ENCODE data around the gene HHIP. TPM values are rescaled to one million over a fixed set of nuclear protein-coding genes. Genes with fewer than 3 reads are reported as not detected.

HHIP gene
- total RNA-seq, 1 donor from 2014 or later, result 0.06 TPM

DNA sequence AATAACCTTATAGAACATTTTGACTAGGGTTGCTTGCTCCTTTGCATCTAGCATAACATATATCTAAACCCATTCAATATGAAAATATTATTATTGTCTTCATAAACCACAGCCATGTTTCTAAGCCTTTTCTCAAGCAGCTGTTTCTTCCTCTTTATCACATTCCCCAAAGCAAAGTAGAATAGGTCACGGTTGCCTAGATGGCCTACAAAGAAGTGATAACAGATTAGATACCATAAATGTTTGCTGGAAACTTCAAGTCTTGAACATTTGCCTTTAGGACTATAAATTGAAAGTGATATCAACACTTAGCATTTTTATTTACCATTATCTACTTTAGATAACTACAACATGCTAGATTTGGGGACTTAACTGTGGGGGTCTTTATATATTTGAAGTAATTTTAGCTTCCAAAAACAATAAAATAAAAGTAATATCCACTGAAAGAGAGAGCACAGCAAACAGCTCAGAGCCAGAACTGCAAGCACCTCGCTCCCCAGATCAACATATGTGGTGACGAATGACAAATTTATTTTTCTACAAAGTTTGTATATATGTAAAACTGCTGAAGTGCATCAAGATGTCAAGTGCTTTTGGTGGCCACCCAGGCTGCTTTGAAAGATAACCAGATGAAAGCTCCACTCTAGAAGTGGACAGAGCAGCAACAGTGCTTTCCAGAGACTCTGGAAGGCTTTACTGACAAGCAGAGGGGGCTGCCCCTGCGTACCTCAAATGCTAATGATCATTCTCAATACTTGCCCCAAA, 8.0 kb downstream of the HHIP start:
- no peak for DNase-seq (ENCODE audit: low spot score)

GRCh38 chr4:144655491-144655890, 9.5 kb downstream of the HHIP start:
- no peak for DNase-seq (ENCODE audit: low spot score)

- DNase-seq (ENCODE audit: low spot score), result no peak
Observed at GRCh38 chr4:144656850-144657249, 10.9 kb downstream of the HHIP start.

GRCh38 chr4:144658015-144658567, 12.1 kb downstream of the HHIP start:
- no peak for DNase-seq (ENCODE audit: low spot score)

DNA sequence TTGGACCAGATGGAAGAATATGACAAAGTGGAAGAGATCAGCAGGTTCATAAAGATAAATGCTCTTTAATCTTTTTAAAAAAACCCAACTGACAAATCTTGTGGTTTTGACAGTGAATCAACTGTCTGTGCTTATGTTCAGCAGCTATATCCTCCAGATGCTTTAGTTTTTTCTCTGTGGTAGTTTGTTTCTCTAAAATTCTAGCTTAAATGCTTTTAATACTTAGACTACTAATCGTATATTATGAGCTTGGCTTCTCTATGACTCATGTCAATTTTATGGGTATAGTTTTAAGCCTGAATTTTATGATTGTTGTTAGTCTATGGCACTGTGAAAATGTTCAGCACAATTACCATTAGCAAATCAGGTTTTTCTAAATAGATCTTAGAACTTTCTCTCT, 12.9 kb downstream of the HHIP start:
- DNase-seq (ENCODE audit: low spot score), result no peak

DNA sequence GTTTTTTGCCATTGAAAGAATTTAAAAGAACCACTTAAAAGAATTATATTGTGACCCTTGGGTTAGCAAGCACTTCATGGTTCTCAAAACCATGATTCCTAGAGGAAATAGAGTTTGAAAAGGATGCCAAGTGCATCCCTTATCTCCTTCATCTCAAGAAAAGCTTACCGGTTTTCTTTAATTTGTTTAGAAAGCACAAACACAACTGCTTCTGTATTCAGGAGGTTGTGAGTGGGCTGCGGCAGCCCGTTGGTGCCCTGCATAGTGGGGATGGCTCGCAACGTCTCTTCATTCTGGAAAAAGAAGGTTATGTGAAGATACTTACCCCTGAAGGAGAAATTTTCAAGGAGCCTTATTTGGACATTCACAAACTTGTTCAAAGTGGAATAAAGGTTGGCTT, 13.5 kb downstream of the HHIP start:
- DNase-seq (ENCODE audit: low spot score), result no peak

GRCh38 chr4:144663834-144664475, 18.0 kb downstream of the HHIP start:
- no peak for DNase-seq (ENCODE audit: low spot score)

DNA sequence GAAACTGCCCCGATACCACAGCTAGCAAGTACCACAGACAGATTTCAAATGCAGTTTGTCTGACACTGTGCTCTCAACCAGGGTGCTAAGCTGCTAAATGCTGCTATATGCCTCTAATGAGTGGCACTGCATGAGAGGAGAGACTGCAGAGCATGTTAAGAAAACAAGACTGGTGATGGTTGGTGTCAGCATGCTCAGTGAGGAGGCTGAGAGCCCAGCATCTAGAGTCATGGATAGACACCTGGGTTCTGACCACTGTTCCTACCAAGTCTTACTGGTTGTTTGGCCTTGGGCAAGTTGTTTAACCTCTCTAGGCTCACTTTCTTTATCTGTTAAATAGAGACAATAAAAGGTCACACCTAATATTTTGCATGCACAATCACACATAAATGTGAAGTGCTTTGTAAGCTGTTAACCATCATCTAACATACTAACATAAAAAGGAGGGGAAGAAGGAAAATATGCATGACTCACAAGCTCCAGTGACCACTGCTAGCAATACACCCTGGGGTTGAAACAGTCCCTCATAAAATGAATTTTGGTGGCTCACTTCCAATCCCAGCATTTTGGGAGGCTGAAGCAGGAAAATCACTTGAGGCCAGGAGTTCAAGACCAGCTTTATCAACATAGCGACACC, 20.7 kb downstream of the HHIP start:
- DNase-seq (ENCODE audit: low spot score), result no peak

GRCh38 chr4:144667500-144667899, 21.5 kb downstream of the HHIP start:
- no peak for DNase-seq (ENCODE audit: low spot score)

GRCh38 chr4:144670776-144671175, 24.8 kb downstream of the HHIP start:
- DNase-seq (ENCODE audit: low spot score), result no peak

DNA sequence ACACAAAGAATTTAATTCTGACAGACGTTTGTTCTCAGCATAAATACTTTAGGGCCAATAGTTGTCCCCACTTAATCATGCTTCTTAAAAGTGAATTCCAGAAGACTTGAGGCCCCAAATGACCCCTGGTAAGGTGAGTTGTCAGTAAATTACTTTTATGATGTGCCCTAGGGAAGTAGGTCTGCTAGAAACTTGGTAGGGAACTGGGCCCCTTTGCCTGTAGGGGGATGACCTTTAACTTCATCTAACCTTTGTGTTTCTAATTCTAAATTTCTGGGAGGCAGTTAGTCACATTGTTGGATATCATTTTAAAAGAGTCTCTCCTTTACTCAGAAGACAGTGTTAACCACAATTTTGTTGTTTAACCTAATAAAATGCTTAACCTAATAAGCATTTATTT, 28.8 kb downstream of the HHIP start:
- no peak for DNase-seq (ENCODE audit: low spot score)

DNA sequence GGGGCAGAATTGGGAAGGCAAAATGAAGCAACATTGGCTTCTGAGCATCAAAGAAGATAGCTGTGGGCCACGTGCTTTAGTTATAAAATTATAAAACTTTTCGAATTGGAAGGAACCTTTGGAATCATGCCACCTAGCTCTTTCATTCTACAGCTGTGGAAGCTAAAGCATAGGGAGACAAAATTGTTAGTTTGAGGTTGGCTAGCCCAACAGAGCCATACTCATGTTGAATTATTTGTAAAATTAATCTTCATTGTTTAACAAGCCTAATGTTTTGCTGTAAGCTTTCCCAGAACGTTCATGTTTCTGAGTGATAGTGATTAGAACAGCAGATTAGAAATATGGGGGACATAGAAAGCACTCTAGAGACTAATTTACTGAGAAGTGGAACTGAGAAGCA, 35.9 kb downstream of the HHIP start:
- no peak for DNase-seq (ENCODE audit: low spot score)

DNA sequence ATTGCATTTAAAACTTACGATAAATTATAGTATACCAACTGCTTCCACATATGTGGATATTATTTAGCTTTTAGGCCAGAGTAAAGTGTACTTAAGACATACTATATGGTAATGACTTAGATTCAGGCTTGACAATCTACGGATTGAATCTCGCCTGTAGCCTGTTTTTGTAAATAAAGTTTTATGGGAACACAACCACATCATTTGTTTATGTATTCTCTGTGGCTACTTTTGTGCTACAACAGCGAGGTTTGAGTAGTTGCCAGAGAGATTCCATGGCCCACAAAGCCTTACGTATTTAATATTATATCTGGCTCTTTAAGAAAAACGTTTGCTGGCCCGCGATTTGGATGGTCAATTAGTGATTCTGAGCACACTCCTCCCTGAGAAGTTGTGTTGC, 37.6 kb downstream of the HHIP start:
- DNase-seq (ENCODE audit: low spot score), result no peak

- no peak for DNase-seq (ENCODE audit: low spot score)
Observed at GRCh38 chr4:144685911-144686310, 40.0 kb downstream of the HHIP start.

DNA sequence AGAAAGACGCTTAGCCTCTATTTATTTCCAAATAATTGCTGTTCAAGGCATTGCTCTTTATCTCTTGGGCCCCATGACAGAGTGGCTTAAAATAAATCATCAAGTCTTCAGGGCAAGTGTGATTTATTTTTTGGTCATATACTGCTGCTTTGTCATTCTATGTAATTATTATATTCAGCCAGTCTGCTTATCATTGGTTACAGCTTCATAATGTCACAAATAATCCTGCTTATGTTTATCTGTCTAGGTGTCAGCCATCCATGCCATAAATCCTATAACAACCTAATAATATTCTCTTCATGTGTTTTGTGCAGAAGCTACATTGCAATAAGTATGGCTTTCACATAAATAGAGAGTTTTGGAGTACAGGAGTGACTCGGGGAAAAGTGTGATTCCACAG, 41.0 kb downstream of the HHIP start:
- DNase-seq (ENCODE audit: low spot score), result no peak

GRCh38 chr4:144687466-144687865, 41.5 kb downstream of the HHIP start:
- DNase-seq (ENCODE audit: low spot score), result no peak

GRCh38 chr4:144688035-144688569, 42.1 kb downstream of the HHIP start:
- DNase-seq (ENCODE audit: low spot score), result no peak

DNA sequence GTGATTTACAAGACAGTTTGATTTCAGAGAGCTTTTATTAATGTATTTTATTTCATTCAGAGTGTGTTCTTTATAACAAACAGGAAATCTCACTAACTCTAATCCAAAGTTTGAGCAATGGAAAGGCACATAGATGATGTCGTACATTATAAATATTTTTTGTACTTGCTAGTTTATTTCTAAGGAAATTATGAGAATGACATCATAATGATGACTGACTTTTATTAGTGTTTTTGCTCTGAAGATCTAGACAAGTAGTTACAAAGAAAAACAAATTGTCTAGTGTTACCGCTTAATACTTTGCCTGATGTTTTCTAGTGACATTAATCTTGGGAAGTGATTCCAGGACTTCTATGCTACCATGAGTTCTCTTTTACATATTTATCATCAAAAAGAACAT, 43.2 kb downstream of the HHIP start:
- DNase-seq (ENCODE audit: low spot score), result no peak

DNA sequence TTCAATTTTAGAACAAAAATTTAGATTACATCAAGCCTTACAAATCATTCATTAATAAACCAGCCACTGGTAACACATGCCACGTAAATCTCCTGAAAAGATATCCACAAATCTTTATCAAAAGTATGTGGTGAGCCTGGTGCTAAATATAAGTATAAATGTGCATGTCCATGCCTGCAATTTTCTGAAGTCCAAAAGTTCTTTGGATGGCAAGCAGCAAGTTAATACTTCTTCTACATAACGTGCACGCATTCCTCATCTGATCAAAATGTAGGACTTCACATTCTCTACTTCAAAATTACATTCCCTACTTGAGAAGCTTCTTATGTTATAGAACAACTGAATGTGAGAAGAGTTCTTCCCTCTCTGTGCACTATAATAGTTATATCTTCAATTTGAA, 49.8 kb downstream of the HHIP start:
- no peak for DNase-seq (ENCODE audit: low spot score)

DNA sequence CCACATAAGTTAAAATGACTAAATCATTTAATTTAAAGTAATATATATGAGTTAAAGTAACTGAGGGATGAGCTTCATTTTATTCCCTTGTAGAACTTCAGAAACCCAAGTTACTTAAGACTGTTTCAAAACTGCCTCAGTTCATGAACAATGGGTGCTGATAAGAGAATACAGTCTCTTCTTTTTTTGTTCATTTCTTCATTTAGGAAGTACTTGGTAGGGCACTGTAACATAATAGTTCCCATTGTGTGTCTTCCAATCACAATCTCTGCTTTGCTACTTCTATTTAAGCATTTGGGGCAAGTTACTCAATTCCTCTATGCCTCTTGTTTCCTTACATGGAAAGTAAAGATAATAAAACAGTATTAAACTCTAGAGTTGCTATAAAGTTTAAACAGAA, 50.4 kb downstream of the HHIP start:
- DNase-seq (ENCODE audit: low spot score), result no peak

DNA sequence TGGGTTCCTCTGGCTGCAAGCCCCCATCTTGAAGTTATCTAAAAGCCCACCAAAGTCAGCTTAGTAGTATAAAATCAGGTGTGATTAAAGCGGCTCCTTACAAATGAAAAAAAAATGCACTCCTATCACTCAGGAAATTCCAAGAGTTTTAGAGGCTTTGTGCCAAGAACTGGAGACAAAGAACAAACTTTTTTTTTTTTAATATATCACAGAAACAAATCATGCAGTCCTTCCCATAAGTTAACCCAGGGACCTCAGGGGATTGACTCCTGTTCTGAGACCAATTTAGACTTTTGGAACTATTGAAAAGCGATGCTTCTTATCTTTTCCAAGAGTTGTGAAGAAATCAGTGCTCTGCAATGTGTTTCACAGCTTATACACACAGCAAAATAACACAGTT, 53.6 kb downstream of the HHIP start:
- no peak for DNase-seq (ENCODE audit: low spot score)

- DNase-seq (ENCODE audit: low spot score), result no peak
Observed at GRCh38 chr4:144701683-144702233, 55.8 kb downstream of the HHIP start.

Data from mesenteric fat pad (tissue), 1 donor.